Activated T-cell treated with anti-CD3 and anti-CD28 coated beads, Interleukin-2, amount 50 U/mL, for 4 hours (primary cell): ENCODE results near the gene NOL7. TPM values are rescaled to one million over a fixed set of nuclear protein-coding genes. Genes with fewer than 3 reads are reported as not detected.
A peak's percentile ranks its signal among the peaks of the same experiment; 100 is the strongest.

Experiments used
- ATAC-seq, 2 donors: fragments of 200-7000 bp; cut with Tn5 transposase; one replicate each; pipeline ENCODE4 v1.10.0; 2021
- DNase-seq: peaks from one replicate; pipeline ENCODE4 v3.0.0-alpha.2; 2020
- H3K27me3 Mint-ChIP-seq: one replicate; pipeline ENCODE4 v1.8.0; 2021; ENCODE audit warnings: low read depth, mixed read lengths
- H3K36me3 Mint-ChIP-seq: one replicate; pipeline ENCODE4 v1.8.0; 2022; ENCODE audit warnings: mixed read lengths; ENCODE audit not compliant: insufficient read depth
- H3K4me1 Mint-ChIP-seq: one replicate; pipeline ENCODE4 v1.8.0; 2021; ENCODE audit warnings: low read depth, mixed read lengths
- H3K4me3 Mint-ChIP-seq: one replicate; pipeline ENCODE4 v1.8.0; 2021; ENCODE audit warnings: mild to moderate bottlenecking, moderate library complexity, mixed read lengths
- H3K9me3 Mint-ChIP-seq: one replicate; pipeline ENCODE4 v1.8.0; 2021; ENCODE audit warnings: mixed read lengths
- total RNA-seq, 3 donors: library from RNA; stranded (reverse); gene quantifications; one replicate each; pipeline ENCODE4 v1.2.1, GENCODE V29; 2021

The NOL7 gene
- 100 to 1,000 TPM; 194 to 213 (median 201) TPM for total RNA-seq

GRCh38 chr6:13614926-13615791 lies at the start of gene NOL7:
NOL7 (plus strand) TSS chr6:13615335; CDS start chr6:13615359, 24 bp downstream.
- Mint-ChIP-seq H3K36me3 (peaks cover 26% of the 10 kb centered on the region), H3K4me1 (peaks cover 37% of the 10 kb centered on the region), H3K9me3 (no peaks in the 10 kb centered on the region), H3K27me3 (no peaks in the 10 kb centered on the region), H3K4me3 (peak within 1 kb of the TSS; percentile 99)
- ATAC-seq: peak; percentile 91 to 92
- peak; percentile 99 for DNase-seq

- Mint-ChIP-seq H3K9me3 (no peaks in the 10 kb centered on the region), H3K27me3 (peaks cover 21% of the 10 kb centered on the region), H3K36me3 (no peaks in the 10 kb centered on the region), H3K4me3 (no peak overlapping the region), H3K4me1 (no peaks in the 10 kb centered on the region)
- ATAC-seq (no peak), DNase-seq (no peak)
Measured at GRCh38 chr6:13565921-13566320, 49.2 kb upstream of the NOL7 start.

- Mint-ChIP-seq H3K9me3 (no peaks in the 10 kb centered on the region), H3K4me3 (no peak overlapping the region), H3K36me3 (no peaks in the 10 kb centered on the region), H3K4me1 (no peaks in the 10 kb centered on the region), H3K27me3 (peaks cover 21% of the 10 kb centered on the region)
- no peak for ATAC-seq
- no peak for DNase-seq
Measured at GRCh38 chr6:13566500-13566899, 48.6 kb upstream of the NOL7 start.

GRCh38 chr6:13568970-13569369 lies 46.2 kb upstream of the NOL7 start:
- H3K4me1 Mint-ChIP-seq: no peaks in the 10 kb centered on the region
- H3K4me3 Mint-ChIP-seq: no peak overlapping the region
- no peaks in the 10 kb centered on the region for H3K36me3 Mint-ChIP-seq
- H3K9me3 Mint-ChIP-seq: no peaks in the 10 kb centered on the region
- DNase-seq (no peak), ATAC-seq (no peak)
- peaks cover 15% of the 10 kb centered on the region for H3K27me3 Mint-ChIP-seq

GRCh38 chr6:13572240-13572639 lies 42.9 kb upstream of the NOL7 start:
- H3K27me3 Mint-ChIP-seq: peaks cover 9% of the 10 kb centered on the region
- no peaks in the 10 kb centered on the region for H3K36me3 Mint-ChIP-seq
- H3K4me1 Mint-ChIP-seq: peaks cover 18% of the 10 kb centered on the region

GRCh38 chr6:13572951-13573654 lies 42.0 kb upstream of the NOL7 start:
- peaks cover 5% of the 10 kb centered on the region for H3K9me3 Mint-ChIP-seq

More at GRCh38 chr6:13572240-13572639, 42.9 kb upstream of the NOL7 start:
- no peak for DNase-seq
- no peak overlapping the region for H3K4me3 Mint-ChIP-seq
- no peak for ATAC-seq
- H3K9me3 Mint-ChIP-seq: no peaks in the 10 kb centered on the region

GRCh38 chr6:13573669-13574110 lies 41.4 kb upstream of the NOL7 start:
- no peak for DNase-seq
- peaks cover 18% of the 10 kb centered on the region for H3K4me1 Mint-ChIP-seq
- peaks cover under 1% of the 10 kb centered on the region for H3K27me3 Mint-ChIP-seq
- peak overlapping the region; percentile 74 for H3K4me3 Mint-ChIP-seq
- peaks cover 5% of the 10 kb centered on the region for H3K9me3 Mint-ChIP-seq
- H3K36me3 Mint-ChIP-seq: peaks cover 4% of the 10 kb centered on the region
- ATAC-seq: no peak

More at GRCh38 chr6:13572951-13573654, 42.0 kb upstream of the NOL7 start:
- Mint-ChIP-seq H3K27me3 (peaks cover 3% of the 10 kb centered on the region), H3K4me3 (peak overlapping the region; percentile 74), H3K4me1 (peaks cover 18% of the 10 kb centered on the region), H3K36me3 (peaks cover 4% of the 10 kb centered on the region)
- no peak for ATAC-seq
- DNase-seq: no peak

GRCh38 chr6:13574149-13574570 lies 41.0 kb upstream of the NOL7 start:
- H3K36me3 Mint-ChIP-seq: peaks cover 4% of the 10 kb centered on the region
- ATAC-seq: peak; percentile 87 to 88
- peak overlapping the region; percentile 94 for H3K4me3 Mint-ChIP-seq
- H3K4me1 Mint-ChIP-seq: peaks cover 18% of the 10 kb centered on the region
- DNase-seq: peak; percentile 92
- H3K27me3 Mint-ChIP-seq: no peaks in the 10 kb centered on the region
- H3K9me3 Mint-ChIP-seq: peaks cover 5% of the 10 kb centered on the region

- peaks cover 18% of the 10 kb centered on the region for H3K4me1 Mint-ChIP-seq
- H3K4me3 Mint-ChIP-seq: peak within 1 kb of the TSS; percentile 94
- ATAC-seq (peak; percentile 70 to 75), DNase-seq (peak; percentile 53)
- H3K9me3 Mint-ChIP-seq: peaks cover 5% of the 10 kb centered on the region
- no peaks in the 10 kb centered on the region for H3K27me3 Mint-ChIP-seq
- peaks cover 4% of the 10 kb centered on the region for H3K36me3 Mint-ChIP-seq
Measured at GRCh38 chr6:13574571-13575376, 40.4 kb upstream of the NOL7 start, which contains the start of gene SIRT5. SIRT5 (plus strand) TSS chr6:13574601; CDS start chr6:13584111, 9,510 bp downstream.

- Mint-ChIP-seq H3K36me3 (peaks cover 6% of the 10 kb centered on the region), H3K9me3 (peaks cover 5% of the 10 kb centered on the region), H3K4me3 (peak overlapping the region; percentile 94), H3K27me3 (no peaks in the 10 kb centered on the region), H3K4me1 (peaks cover 18% of the 10 kb centered on the region)
- peak; percentile 66 for DNase-seq
- ATAC-seq: no peak
Measured at GRCh38 chr6:13575377-13575775, 39.8 kb upstream of the NOL7 start.

- Mint-ChIP-seq H3K9me3 (peaks cover 5% of the 10 kb centered on the region), H3K36me3 (peaks cover 8% of the 10 kb centered on the region), H3K4me1 (peaks cover 18% of the 10 kb centered on the region), H3K27me3 (no peaks in the 10 kb centered on the region), H3K4me3 (peak overlapping the region; percentile 62)
- no peak for ATAC-seq
- DNase-seq: no peak
Measured at GRCh38 chr6:13576017-13576416, 39.1 kb upstream of the NOL7 start.

- Mint-ChIP-seq H3K36me3 (peaks cover 11% of the 10 kb centered on the region), H3K4me1 (peaks cover 18% of the 10 kb centered on the region), H3K9me3 (peaks cover 5% of the 10 kb centered on the region), H3K4me3 (no peak overlapping the region), H3K27me3 (no peaks in the 10 kb centered on the region)
- no peak for DNase-seq
- no peak for ATAC-seq
Measured at GRCh38 chr6:13577926-13578325, 37.2 kb upstream of the NOL7 start.

GRCh38 chr6:13579911-13580310 lies 35.2 kb upstream of the NOL7 start:
- ATAC-seq (no peak), DNase-seq (no peak)
- Mint-ChIP-seq H3K27me3 (no peaks in the 10 kb centered on the region), H3K4me3 (no peak overlapping the region), H3K9me3 (peaks cover 5% of the 10 kb centered on the region), H3K4me1 (peaks cover 17% of the 10 kb centered on the region), H3K36me3 (peaks cover 17% of the 10 kb centered on the region)
